GM21526 (cell line): ENCODE results near the gene RAB13.

Experiments
- ATAC-seq: cut with Tn5 transposase; IDR thresholded peaks from one replicate; pipeline ENCODE4 v1.9.1; 2021; ENCODE audit warnings: moderate library complexity; ENCODE audit not compliant: unreplicated experiment, low FRiP score

RAB13 gene

DNA sequence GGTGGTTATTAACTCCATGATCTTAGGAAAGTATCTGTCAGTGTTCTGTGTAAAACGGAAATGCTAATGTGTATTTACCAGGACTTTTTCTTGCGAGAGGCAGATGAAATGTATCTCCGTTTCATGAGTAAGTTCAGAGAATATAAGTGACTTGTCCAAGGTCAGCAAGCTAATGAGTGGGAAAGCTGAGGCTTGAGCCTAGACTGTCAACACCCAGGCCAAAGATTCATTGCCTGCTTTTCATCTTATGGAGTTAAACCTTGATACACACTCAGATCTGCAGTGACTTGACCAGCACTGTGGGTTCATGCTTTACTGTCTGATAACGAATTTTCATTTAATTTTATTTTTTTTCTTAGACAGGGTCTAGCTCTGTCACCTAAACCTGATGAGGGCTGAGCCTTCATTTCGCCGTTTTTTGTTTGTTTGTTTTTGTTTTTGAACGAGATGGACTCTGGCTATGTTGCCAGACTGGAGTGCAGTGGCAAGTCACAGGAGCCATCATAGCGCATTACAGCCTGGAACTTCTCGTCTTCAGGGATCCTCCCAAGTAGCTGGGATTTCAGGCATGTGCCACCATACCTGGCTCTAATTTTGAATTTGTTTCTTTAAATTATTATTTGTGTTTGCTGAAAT lies 7.7 kb downstream of the RAB13 start:
- no peak for ATAC-seq

DNA sequence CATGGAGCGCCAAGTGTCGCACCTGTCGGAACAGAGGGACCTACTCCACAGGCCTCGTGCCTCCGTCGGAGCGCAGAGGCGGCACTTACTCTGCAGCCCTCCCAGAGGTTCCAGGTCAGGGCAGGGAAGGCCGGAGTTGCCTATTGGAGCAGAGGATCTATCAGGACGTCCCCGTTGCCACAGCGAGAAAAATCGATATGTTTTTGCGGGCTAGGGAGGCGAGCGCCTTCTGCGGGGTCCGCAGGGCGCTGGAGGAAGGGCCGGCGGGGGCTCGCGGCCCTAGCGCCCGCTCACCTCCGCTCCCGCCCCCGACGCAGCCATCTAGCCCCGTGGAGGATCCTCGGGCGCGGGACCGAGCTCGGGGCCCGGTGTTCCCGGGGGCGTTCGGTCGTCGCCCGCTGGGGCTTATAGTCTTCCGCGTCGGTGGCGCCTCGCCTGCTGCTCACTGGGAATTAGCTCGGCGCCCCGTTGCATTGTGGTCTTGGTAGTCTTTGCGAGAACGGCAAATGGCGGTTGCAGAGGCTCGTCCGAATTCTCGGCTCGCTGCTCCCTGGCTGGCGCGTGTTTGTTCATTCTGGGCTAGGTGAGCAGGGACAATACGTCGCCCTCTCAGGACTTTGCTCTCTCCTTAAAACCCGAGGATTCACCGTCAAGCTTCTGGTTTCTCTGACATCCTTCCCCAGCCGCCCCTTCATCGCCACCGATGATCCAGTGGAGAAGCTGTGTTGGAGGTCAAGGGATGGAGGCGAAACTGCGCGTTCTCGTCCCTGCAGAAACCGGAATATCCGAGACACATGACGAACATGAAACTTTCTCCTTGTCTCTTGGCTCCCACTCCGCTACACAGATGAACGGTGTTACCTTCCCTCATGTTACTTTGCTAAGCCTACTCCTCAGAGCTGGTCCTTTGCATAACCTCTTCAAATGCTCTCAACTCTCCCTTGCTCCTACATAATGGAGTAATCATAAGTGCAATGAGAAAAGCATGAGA lies 8.6 kb downstream of the RAB13 start, which contains the start of gene JTB:
TSS of gene JTB (minus strand) at position 425 of the 991 bp plus-strand sequence. CDS start at position 3, 422 bp downstream.
- ATAC-seq: peak; percentile 66

GRCh38 chr1:153976819-153977249 lies 9.3 kb downstream of the RAB13 start:
- no peak for ATAC-seq

- ATAC-seq: no peak
These were observed 12.6 kb downstream of the RAB13 start for GRCh38 chr1:153973525-153973924.

- no peak for ATAC-seq
These were observed 13.1 kb downstream of the RAB13 start for GRCh38 chr1:153973071-153973470.

GRCh38 chr1:153970346-153970745 lies 15.8 kb downstream of the RAB13 start:
- no peak for ATAC-seq

- no peak for ATAC-seq
These were observed 17.2 kb downstream of the RAB13 start for GRCh38 chr1:153968972-153969371.

DNA sequence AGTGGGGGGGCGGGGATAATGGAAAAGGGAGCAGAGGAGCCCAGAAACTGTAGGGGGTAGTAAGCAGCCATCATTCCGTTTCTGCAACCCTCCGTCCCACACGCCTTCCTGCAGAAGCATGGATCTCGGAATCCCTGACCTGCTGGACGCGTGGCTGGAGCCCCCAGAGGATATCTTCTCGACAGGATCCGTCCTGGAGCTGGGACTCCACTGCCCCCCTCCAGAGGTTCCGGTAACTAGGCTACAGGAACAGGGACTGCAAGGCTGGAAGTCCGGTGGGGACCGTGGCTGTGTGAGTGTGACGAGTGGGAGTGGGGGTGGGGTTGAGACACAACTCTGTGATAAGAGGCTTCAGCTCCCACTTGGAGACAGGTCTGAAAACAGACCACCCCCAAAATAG lies 17.7 kb downstream of the RAB13 start:
- ATAC-seq: no peak

DNA sequence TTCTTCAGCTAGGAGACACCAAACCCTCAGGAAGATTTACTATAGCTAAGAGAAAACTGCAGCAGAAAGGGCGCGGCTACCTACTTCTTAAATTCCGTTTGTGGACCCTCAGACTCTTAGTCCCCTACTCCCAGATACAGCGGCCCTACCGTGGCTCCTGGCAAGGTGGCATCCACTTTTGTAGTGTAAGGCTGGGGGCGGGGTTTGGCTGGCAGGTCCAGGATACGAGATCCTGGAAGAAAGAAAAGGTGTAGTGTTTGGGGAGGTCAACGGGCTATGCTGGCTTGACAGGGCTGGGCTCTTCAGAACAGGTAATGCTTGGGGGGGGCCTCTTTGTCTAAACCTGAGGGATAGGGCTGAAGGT lies 18.2 kb downstream of the RAB13 start:
- ATAC-seq: no peak

DNA sequence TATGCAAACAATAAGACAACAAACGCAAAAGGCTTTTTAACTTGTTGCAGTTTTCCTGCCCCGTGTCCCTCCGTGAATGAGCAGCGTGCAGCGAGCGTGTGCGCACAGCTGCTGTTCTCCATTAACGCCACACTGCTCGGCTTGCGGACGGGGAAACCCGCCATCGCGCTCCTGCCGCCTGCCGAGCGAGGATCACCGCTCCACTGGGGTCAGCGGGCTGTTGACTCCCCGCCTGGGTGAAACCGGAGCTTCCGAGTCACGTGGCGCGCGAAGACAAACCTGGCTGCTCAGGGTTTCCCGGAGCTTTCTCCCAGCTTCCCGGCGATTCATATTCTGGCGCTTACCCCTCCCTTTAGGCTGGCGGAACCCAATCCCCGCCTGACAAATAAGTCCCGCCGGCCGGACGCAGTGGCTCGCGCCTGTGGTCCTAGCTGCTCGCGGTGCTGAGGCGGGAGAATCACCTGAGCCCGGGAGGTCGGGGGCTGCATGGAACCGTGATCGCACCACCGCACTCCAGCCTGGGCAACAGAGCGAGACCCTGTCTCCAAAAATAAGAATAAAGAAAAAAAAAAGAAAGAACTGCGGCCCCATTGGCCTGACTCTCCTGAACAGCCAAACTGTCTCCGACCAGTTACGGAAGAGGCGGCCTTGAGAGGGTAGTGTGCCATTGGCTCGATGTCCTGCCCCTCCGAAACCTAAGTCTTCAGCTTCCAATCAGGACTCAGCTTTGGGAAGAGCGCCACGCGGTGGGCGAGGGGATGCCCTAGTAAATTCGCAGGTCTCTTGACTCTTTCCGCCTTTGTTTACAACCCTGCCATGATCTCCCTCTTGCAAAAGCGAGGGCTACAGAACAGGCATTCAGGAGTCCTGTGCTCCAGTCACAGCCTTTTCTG lies 18.8 kb downstream of the RAB13 start, which contains the start of gene CREB3L4:
TSS of gene CREB3L4 (plus strand) at position 796 of the 893 bp plus-strand sequence. CDS start 624 bp downstream, outside the sequence.
- ATAC-seq: peak; percentile 53

- peak; percentile 3 for ATAC-seq
These were observed 22.2 kb downstream of the RAB13 start for GRCh38 chr1:153963850-153964331.

DNA sequence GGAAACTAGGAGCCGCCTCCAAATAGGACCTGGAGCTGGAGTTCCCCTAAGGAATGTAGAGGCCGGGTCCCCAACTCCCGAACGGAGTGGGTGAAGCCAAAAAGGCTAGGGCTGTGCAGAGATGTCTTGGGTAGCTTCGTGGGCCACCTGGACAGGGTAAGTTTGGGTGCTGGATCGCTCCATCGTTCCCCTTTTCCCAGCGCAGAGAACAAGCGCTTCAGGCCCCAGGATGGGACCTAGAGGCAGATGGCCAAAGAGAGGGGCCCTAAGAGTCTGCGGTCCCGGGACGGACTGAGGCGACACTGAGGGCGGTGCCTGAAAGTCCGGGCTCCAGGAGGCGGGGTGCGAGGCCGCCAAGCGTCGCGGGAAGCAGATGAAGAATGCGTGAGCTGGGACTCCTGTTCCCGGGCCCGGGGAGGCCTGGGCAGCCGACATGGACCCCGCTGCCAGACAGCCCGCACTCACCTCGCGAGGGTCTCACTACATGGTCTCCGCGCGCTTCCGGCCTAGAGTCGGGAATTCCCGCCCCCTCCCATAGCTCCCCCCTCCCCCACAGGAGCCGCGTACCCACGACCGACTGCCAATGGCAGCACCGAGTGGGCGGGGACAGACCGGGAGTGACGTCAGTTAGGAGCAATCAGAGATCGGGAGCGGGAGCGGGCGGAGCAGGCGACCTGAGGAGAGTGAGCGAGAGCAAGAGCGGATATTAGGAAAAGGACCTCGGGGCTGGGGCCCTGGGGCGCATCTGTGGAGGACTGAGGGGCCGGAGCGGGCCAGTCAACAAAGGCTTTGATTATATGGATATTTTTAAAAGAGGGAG lies 22.9 kb downstream of the RAB13 start, which contains the start of gene SLC39A1:
TSS of gene SLC39A1 (minus strand) at position 508 of the 820 bp plus-strand sequence. CDS start 822 bp downstream, outside the sequence.
- peak; percentile 41 for ATAC-seq

DNA sequence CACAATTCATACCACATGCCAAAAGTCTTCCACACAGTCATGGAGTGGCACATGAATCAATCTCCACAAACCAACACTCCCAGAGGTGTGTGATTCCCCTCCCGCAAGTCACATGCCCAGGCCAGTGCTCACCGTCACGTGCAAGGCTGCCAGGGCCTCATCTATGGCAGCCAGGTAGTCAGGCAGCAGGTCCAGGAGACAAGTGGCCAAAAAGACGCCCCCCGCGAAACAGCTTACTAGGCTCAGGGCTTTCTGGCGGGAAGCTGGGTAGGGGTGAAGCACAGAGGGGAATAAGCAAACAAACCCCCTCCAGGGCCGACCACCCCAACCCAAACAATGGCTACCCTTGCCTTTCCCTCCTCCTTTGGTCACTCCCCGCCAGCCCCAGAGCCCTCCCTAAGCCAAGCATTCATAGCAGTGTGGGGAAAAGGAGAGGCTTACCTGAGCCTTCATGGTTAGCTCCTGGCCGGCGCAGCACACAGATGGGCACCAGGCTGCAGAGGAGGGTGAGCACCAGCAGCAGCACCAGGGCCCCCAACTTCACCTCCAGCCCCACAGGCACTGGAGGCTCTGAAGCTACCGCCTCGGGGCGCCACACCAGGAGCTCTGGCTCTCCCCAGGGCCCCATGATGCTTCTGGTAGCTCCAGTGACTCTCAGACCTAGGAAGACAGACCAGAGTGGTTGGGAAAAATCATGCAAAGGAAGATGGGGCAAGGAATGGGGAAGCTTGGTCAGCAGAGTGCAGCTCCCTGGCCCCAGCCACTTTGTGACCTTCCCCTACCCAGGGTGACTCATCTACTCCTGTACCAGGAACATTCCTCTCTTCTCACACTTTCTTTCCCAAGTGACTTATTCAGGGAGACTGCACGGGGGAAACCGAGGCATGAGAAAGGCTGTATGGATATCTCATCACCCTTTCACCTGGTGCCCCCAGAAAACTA lies 23.8 kb downstream of the RAB13 start:
- no peak for ATAC-seq

DNA sequence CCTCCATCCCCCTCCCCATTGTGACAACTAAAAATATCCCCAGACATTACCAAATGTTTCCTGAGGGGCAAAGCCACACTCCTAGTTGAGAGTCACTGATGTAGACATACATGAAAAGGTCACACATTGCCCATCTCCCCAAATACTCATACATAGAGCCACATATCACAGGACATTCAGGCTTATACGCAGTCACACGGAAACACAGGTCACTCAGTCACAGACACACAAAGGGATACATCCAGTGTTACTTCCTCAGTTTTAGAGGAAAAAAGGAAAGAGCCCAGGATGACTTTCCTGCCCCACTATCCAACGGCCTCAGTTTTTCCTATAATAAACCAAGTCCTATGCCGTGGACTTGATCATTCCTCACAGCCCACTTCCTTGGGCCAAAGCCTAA lies 24.7 kb downstream of the RAB13 start:
- no peak for ATAC-seq

DNA sequence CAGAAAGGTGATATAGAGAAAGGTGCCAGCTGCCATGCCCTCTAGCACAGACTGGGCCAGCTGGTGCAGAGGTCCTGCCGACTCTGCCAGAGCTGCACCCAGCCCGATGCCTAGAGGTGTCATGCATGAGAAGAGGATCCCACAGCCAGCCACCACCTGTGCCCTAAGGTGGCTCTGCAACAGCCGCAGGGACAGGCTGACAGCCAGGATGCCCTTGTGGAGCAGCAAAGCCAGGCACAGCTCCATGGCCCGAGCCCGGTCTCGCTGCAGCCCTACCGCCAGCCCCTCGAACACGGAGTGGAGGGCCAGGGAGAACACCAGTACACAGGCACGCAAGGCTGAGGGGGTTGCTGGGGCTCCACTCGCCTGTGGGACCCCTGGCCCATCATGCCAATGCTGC lies 25.9 kb downstream of the RAB13 start:
- no peak for ATAC-seq

- ATAC-seq: no peak
These were observed 26.7 kb downstream of the RAB13 start for GRCh38 chr1:153959454-153959853.

GRCh38 chr1:153958961-153959260 lies 27.2 kb downstream of the RAB13 start:
- no peak for ATAC-seq
